ENCODE results near the gene FAM43B.
A peak's percentile ranks its signal among the peaks of the same experiment; 100 is the strongest.
"Not testable (repeated sequence)": the region's sequence is repeated elsewhere in the genome, so short reads cannot be mapped to it uniquely, and the experiment has no call there.

FAM43B gene

GRCh38 chr1:20551945-20552727 is at the start of gene FAM43B:
FAM43B (plus strand) TSS chr1:20552573; CDS start chr1:20552974, 401 bp downstream.
- DNase-seq (ENCODE audit: low spot score), result no peak

GRCh38 chr1:20505488-20505887 is 46.9 kb upstream of the FAM43B start:
- DNase-seq (ENCODE audit: low spot score), result no peak

- DNase-seq (ENCODE audit: low spot score), result no peak
These were observed 45.2 kb upstream of the FAM43B start for GRCh38 chr1:20507248-20507563.

- DNase-seq (ENCODE audit: low spot score), result peak; percentile 94
These were observed 44.6 kb upstream of the FAM43B start, which contains the start of gene MUL1 for GRCh38 chr1:20507564-20508410. MUL1 (minus strand) TSS chr1:20508151; CDS start chr1:20508024, 127 bp downstream.

- DNase-seq (ENCODE audit: low spot score), result no peak
These were observed 44.0 kb upstream of the FAM43B start for GRCh38 chr1:20508411-20508771.

- no peak for DNase-seq (ENCODE audit: low spot score)
These were observed 40.6 kb upstream of the FAM43B start for GRCh38 chr1:20511518-20512428.

GRCh38 chr1:20519609-20520262 is 32.6 kb upstream of the FAM43B start:
- DNase-seq (ENCODE audit: low spot score), result not testable (repeated sequence)

GRCh38 chr1:20521960-20522861 is 30.2 kb upstream of the FAM43B start:
- peak; percentile 59 for DNase-seq (ENCODE audit: low spot score)

GRCh38 chr1:20526267-20526666 is 26.1 kb upstream of the FAM43B start:
- no peak for DNase-seq (ENCODE audit: low spot score)

- DNase-seq (ENCODE audit: low spot score), result no peak
These were observed 24.2 kb upstream of the FAM43B start for GRCh38 chr1:20528221-20528620.

GRCh38 chr1:20530306-20530705 is 22.1 kb upstream of the FAM43B start:
- DNase-seq (ENCODE audit: low spot score), result no peak

- DNase-seq (ENCODE audit: low spot score), result no peak
These were observed 21.5 kb upstream of the FAM43B start for GRCh38 chr1:20530901-20531300.

- DNase-seq (ENCODE audit: low spot score), result no peak
These were observed 18.7 kb upstream of the FAM43B start for GRCh38 chr1:20533635-20534034.

- DNase-seq (ENCODE audit: low spot score), result no peak
These were observed 17.5 kb upstream of the FAM43B start for GRCh38 chr1:20534659-20535417.

GRCh38 chr1:20538227-20538626 is 14.1 kb upstream of the FAM43B start:
- no peak for DNase-seq (ENCODE audit: low spot score)

- no peak for DNase-seq (ENCODE audit: low spot score)
These were observed 13.4 kb upstream of the FAM43B start for GRCh38 chr1:20538760-20539551.

- no peak for DNase-seq (ENCODE audit: low spot score)
These were observed 12.1 kb upstream of the FAM43B start for GRCh38 chr1:20540281-20540680.

GRCh38 chr1:20546637-20547036 is 5.7 kb upstream of the FAM43B start:
- no peak for DNase-seq (ENCODE audit: low spot score)

- DNase-seq (ENCODE audit: low spot score), result no peak
These were observed 1.2 kb upstream of the FAM43B start for GRCh38 chr1:20551161-20551560.

All from activated CD4-positive, alpha-beta T cell treated with anti-CD3 and anti-CD28 coated beads, Interleukin-2, Interleukin-4, amounts not matched to agents 100 ng/mL and 50 ng/mL, durations not matched to agents 16 hours and 8 hours (primary cell).